HL-60 (cell line): ENCODE data around the gene SDK1.

Source experiments
- POLR2AphosphoS5 ChIP-seq: IDR thresholded peaks from 2 replicates; pipeline ENCODE4 v1.6.1; 2012; ENCODE audit warnings: low read depth
- TF ChIP-seq, protein P1 (sequence below): IDR thresholded peaks from one replicate; pipeline ENCODE4 v1.5.1; 2011; ENCODE audit warnings: low read length, control low read depth, inconsistent platforms; ENCODE audit not compliant: insufficient read depth

DNA sequence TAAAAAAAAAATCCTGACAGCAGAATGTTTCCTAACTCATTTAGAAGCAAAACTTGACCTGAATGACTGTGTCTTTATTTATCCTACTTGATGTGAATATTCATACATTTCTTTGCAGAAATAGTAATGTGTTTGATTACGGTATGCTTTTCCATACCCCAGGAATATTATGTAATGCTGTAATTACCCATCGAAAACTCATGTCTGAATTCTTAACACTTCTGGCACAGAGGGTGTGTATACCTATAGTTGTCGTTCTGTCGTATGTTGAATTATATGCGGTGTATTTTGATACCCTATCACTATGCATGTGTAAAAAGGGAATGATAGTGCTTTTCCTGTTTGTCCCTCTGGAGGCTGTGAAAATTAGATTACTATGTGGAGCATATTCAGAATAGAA is 26.6 kb downstream of the SDK1 start:
- no peak for TF ChIP-seq POLR2AphosphoS5
- TF ChIP-seq, protein P1, sequence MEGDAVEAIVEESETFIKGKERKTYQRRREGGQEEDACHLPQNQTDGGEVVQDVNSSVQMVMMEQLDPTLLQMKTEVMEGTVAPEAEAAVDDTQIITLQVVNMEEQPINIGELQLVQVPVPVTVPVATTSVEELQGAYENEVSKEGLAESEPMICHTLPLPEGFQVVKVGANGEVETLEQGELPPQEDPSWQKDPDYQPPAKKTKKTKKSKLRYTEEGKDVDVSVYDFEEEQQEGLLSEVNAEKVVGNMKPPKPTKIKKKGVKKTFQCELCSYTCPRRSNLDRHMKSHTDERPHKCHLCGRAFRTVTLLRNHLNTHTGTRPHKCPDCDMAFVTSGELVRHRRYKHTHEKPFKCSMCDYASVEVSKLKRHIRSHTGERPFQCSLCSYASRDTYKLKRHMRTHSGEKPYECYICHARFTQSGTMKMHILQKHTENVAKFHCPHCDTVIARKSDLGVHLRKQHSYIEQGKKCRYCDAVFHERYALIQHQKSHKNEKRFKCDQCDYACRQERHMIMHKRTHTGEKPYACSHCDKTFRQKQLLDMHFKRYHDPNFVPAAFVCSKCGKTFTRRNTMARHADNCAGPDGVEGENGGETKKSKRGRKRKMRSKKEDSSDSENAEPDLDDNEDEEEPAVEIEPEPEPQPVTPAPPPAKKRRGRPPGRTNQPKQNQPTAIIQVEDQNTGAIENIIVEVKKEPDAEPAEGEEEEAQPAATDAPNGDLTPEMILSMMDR, result no peak
